GM23338 (cell line): ENCODE data around the gene BHLHA15. TPM values are rescaled to one million over a fixed set of nuclear protein-coding genes. Genes with fewer than 3 reads are reported as not detected.

ENCODE experiments used
- ATAC-seq: fragments of 200-7000 bp; cut with Tn5 transposase; 3 replicates; pipeline ENCODE4 v1.9.1; 2020
- DNase-seq: peaks from one replicate; pipeline ENCODE4 v3.0.0-alpha.2; 2015; ENCODE audit warnings: low spot score
- H2AFZ ChIP-seq: fragments of 200-600 bp; sonication (generic); 2 replicates; pipeline ENCODE4 v1.8.0; 2016; ENCODE audit warnings: antibody characterized with exemption, mild to moderate bottlenecking, moderate library complexity
- H3F3A ChIP-seq: fragments of 200-600 bp; sonication (generic); replicated peaks from 2 replicates; pipeline ENCODE4 v1.8.0; 2017; ENCODE audit warnings: antibody characterized with exemption, mixed run types, low read depth
- H3K27ac ChIP-seq: fragments of 200-600 bp; sonication (generic); 2 replicates; pipeline ENCODE4 v1.6.1; 2016; ENCODE audit warnings: low read depth
- H3K27me3 ChIP-seq: fragments of 200-600 bp; sonication (generic); 2 replicates; pipeline ENCODE4 v1.8.0; 2016; ENCODE audit warnings: mild to moderate bottlenecking, mixed run types, moderate library complexity; ENCODE audit not compliant: insufficient read depth
- H3K36me3 ChIP-seq: fragments of 200-600 bp; sonication (generic); 2 replicates; pipeline ENCODE4 v1.8.0; 2016; ENCODE audit warnings: mild to moderate bottlenecking; ENCODE audit not compliant: insufficient read depth
- H3K4me1 ChIP-seq: fragments of 200-600 bp; sonication (generic); 2 replicates; pipeline ENCODE4 v1.8.0; 2016; ENCODE audit warnings: mild to moderate bottlenecking, moderate library complexity; ENCODE audit not compliant: insufficient read depth
- H3K4me2 ChIP-seq: fragments of 200-600 bp; sonication (generic); 2 replicates; pipeline ENCODE4 v1.7.1; 2017; ENCODE audit warnings: mixed run types
- H3K4me3 ChIP-seq: fragments of 200-600 bp; sonication (generic); 2 replicates; pipeline ENCODE4 v1.6.1; 2016; ENCODE audit warnings: mixed run types
- H3K79me2 ChIP-seq: fragments of 200-600 bp; sonication (generic); replicated peaks from 2 replicates; pipeline ENCODE4 v1.8.0; 2017; ENCODE audit warnings: mild to moderate bottlenecking; ENCODE audit not compliant: insufficient read depth
- H3K9me2 ChIP-seq: fragments of 200-600 bp; sonication (generic); 2 replicates; pipeline ENCODE4 v1.8.0; 2017; ENCODE audit not compliant: insufficient read depth
- H4K20me1 ChIP-seq: fragments of 200-600 bp; sonication (generic); replicated peaks from 2 replicates; pipeline ENCODE4 v1.8.0; 2017; ENCODE audit warnings: mild to moderate bottlenecking; ENCODE audit not compliant: insufficient read depth
- H3K27ac Mint-ChIP-seq: 2 replicates; pipeline ENCODE4 v1.8.0; 2020; ENCODE audit warnings: inconsistent platforms, mild to moderate bottlenecking, moderate library complexity, mixed read lengths
- H3K27me3 Mint-ChIP-seq: 3 replicates; pipeline ENCODE4 v1.8.0; 2022; ENCODE audit warnings: low read depth, mild to moderate bottlenecking, moderate library complexity, mixed read lengths, inconsistent platforms; ENCODE audit not compliant: insufficient read depth, poor library complexity
- H3K36me3 Mint-ChIP-seq: 3 replicates; pipeline ENCODE4 v1.8.0; 2021; ENCODE audit warnings: low read depth, mild to moderate bottlenecking, inconsistent platforms, moderate library complexity, mixed read lengths
- H3K4me1 Mint-ChIP-seq: 3 replicates; pipeline ENCODE4 v1.8.0; 2020; ENCODE audit warnings: mild to moderate bottlenecking, inconsistent platforms, mixed read lengths
- H3K4me3 Mint-ChIP-seq: 3 replicates; pipeline ENCODE4 v1.8.0; 2021; ENCODE audit warnings: moderate library complexity, mild to moderate bottlenecking, inconsistent platforms, mixed read lengths
- H3K9me3 Mint-ChIP-seq: 3 replicates; pipeline ENCODE4 v1.8.0; 2020; ENCODE audit warnings: moderate library complexity, mild to moderate bottlenecking, inconsistent platforms, mixed read lengths
- EZH2 ChIP-seq: fragments of 200-600 bp; sonication (generic); IDR thresholded peaks from one replicate; pipeline ENCODE4 v1.8.0; 2017; ENCODE audit warnings: antibody characterized with exemption, mild to moderate bottlenecking, low read depth; ENCODE audit not compliant: unreplicated experiment
- EZH2phosphoT487 ChIP-seq: fragments of 200-600 bp; sonication (generic); IDR thresholded peaks from one replicate; pipeline ENCODE4 v1.8.1; 2018; ENCODE audit warnings: antibody characterized with exemption; ENCODE audit not compliant: unreplicated experiment
- JUNB ChIP-seq: IDR thresholded peaks from one replicate; pipeline ENCODE4 v1.6.1; 2016; ENCODE audit warnings: antibody characterized with exemption; ENCODE audit not compliant: unreplicated experiment
- NANOG ChIP-seq: IDR thresholded peaks from 2 replicates; pipeline ENCODE4 v1.6.1; 2016; ENCODE audit warnings: antibody characterized with exemption, borderline replicate concordance
- POLR2AphosphoS5 ChIP-seq: IDR thresholded peaks from 2 replicates; pipeline ENCODE4 v1.6.1; 2016; ENCODE audit warnings: antibody characterized with exemption, low read depth
- STAT1 ChIP-seq: IDR thresholded peaks from one replicate; pipeline ENCODE4 v1.6.1; 2016; ENCODE audit warnings: antibody characterized with exemption; ENCODE audit not compliant: unreplicated experiment
- ZNF114 ChIP-seq: fragments of 250-450 bp; sonication (Bioruptor Pico); IDR thresholded peaks from 2 replicates; pipeline ENCODE4 v1.5.0; 2020; ENCODE audit warnings: mild to moderate bottlenecking, moderate library complexity
- ZNF331 ChIP-seq: fragments of 250-450 bp; sonication (Bioruptor Pico); IDR thresholded peaks from 2 replicates; pipeline ENCODE4 v1.5.0; 2020; ENCODE audit warnings: low read depth, mild to moderate bottlenecking, moderate library complexity
- ZNF462 ChIP-seq: fragments of 250-450 bp; sonication (Bioruptor Pico); IDR thresholded peaks from 2 replicates; pipeline ENCODE4 v1.5.0; 2020; ENCODE audit warnings: mild to moderate bottlenecking, moderate library complexity
- polyA plus RNA-seq: library from polyadenylated mRNA; unstranded; fragments of >200 nt; fragmentation: Nextera tagmentation; extraction: Ambion mirVana; gene quantifications from 2 replicates; pipeline ENCODE4 v1.2.1, GENCODE V29; 2016
- total RNA-seq: library from RNA; depleted of rRNA; stranded (reverse); fragments of >200 nt; shearing (Covaris generic); gene quantifications from 2 replicates; pipeline ENCODE4 v1.2.3, GENCODE V29; 2014
- TF ChIP-seq, protein P1 (sequence below): IDR thresholded peaks from 2 replicates; pipeline ENCODE4 v1.6.1; 2016; ENCODE audit warnings: antibody characterized with exemption
- TF ChIP-seq, protein P2 (sequence below): IDR thresholded peaks from one replicate; pipeline ENCODE4 v1.6.1; 2018; ENCODE audit warnings: antibody characterized with exemption; ENCODE audit not compliant: unreplicated experiment
- TF ChIP-seq, protein P3 (sequence below), 2 experiments: fragments of 200-600 bp in 1 of 2; sonication (generic) in 1 of 2; conservative IDR thresholded peaks; 2 replicates each; pipeline versions ENCODE4 v1.5.1 to v1.6.1; 2016 to 2017; ENCODE audit warnings: antibody characterized with exemption in 2 of 2, low read depth in 2 of 2, mild to moderate bottlenecking in 2 of 2, moderate library complexity in 1 of 2

Gene BHLHA15
- total and polyA plus RNA-seq, 2 experiments from 2014 or later = 1.4 to 8.3 TPM

- TF ChIP-seq, protein P1, sequence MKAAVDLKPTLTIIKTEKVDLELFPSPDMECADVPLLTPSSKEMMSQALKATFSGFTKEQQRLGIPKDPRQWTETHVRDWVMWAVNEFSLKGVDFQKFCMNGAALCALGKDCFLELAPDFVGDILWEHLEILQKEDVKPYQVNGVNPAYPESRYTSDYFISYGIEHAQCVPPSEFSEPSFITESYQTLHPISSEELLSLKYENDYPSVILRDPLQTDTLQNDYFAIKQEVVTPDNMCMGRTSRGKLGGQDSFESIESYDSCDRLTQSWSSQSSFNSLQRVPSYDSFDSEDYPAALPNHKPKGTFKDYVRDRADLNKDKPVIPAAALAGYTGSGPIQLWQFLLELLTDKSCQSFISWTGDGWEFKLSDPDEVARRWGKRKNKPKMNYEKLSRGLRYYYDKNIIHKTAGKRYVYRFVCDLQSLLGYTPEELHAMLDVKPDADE = no peak
These were observed 16.7 kb downstream of the BHLHA15 start (continued) for GRCh38 chr7:98227939-98228338.

DNA sequence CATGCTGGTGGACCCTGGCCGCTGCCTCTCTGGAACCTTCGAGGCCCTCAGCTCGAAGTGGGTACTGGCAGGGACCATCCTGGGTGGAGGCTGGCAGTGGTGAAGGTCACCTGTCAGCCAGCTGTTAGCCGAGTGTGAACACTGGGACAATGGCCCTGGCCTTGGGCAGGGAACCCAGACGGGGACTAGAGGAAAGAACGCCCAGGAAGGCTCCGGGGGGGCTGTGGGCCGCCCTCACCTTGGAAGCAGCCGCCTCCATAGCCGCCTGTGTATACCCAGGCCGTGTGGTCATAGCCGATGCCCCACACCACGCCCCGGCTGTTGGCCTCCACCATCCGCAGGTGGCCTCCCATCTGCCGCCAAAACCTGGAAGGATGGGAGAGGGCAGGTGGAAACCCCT lies 17.6 kb downstream of the BHLHA15 start:
- Histone ChIP-seq H3F3A (no peaks in the 10 kb centered on the region), H3K4me1 (no peaks in the 10 kb centered on the region), H3K27me3 (no peaks in the 10 kb centered on the region), H3K27ac (no peak overlapping the region), H4K20me1 (no peaks in the 10 kb centered on the region), H3K4me2 (no peak overlapping the region), H3K36me3 (no peaks in the 10 kb centered on the region), H3K79me2 (no peaks in the 10 kb centered on the region), H2AFZ (no peak overlapping the region), H3K9me2 (no peaks in the 10 kb centered on the region), H3K4me3 (no peak overlapping the region)
- ATAC-seq (no peak), DNase-seq (no peak)
- Mint-ChIP-seq H3K9me3 (no peaks in the 10 kb centered on the region), H3K27me3 (peaks cover 8% of the 10 kb centered on the region), H3K4me3 (no peak overlapping the region), H3K36me3 (no peaks in the 10 kb centered on the region), H3K4me1 (no peaks in the 10 kb centered on the region), H3K27ac (no peak overlapping the region)
- TF ChIP-seq, protein P2, sequence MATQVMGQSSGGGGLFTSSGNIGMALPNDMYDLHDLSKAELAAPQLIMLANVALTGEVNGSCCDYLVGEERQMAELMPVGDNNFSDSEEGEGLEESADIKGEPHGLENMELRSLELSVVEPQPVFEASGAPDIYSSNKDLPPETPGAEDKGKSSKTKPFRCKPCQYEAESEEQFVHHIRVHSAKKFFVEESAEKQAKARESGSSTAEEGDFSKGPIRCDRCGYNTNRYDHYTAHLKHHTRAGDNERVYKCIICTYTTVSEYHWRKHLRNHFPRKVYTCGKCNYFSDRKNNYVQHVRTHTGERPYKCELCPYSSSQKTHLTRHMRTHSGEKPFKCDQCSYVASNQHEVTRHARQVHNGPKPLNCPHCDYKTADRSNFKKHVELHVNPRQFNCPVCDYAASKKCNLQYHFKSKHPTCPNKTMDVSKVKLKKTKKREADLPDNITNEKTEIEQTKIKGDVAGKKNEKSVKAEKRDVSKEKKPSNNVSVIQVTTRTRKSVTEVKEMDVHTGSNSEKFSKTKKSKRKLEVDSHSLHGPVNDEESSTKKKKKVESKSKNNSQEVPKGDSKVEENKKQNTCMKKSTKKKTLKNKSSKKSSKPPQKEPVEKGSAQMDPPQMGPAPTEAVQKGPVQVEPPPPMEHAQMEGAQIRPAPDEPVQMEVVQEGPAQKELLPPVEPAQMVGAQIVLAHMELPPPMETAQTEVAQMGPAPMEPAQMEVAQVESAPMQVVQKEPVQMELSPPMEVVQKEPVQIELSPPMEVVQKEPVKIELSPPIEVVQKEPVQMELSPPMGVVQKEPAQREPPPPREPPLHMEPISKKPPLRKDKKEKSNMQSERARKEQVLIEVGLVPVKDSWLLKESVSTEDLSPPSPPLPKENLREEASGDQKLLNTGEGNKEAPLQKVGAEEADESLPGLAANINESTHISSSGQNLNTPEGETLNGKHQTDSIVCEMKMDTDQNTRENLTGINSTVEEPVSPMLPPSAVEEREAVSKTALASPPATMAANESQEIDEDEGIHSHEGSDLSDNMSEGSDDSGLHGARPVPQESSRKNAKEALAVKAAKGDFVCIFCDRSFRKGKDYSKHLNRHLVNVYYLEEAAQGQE = no peak
- TF ChIP-seq JUNB = no peak
- TF ChIP-seq EZH2 = no peak
- TF ChIP-seq POLR2AphosphoS5 = no peak
- no peak for TF ChIP-seq ZNF114 (CRISPR knock-in tag)
- TF ChIP-seq, protein P3, sequence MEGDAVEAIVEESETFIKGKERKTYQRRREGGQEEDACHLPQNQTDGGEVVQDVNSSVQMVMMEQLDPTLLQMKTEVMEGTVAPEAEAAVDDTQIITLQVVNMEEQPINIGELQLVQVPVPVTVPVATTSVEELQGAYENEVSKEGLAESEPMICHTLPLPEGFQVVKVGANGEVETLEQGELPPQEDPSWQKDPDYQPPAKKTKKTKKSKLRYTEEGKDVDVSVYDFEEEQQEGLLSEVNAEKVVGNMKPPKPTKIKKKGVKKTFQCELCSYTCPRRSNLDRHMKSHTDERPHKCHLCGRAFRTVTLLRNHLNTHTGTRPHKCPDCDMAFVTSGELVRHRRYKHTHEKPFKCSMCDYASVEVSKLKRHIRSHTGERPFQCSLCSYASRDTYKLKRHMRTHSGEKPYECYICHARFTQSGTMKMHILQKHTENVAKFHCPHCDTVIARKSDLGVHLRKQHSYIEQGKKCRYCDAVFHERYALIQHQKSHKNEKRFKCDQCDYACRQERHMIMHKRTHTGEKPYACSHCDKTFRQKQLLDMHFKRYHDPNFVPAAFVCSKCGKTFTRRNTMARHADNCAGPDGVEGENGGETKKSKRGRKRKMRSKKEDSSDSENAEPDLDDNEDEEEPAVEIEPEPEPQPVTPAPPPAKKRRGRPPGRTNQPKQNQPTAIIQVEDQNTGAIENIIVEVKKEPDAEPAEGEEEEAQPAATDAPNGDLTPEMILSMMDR (conservative IDR thresholded peaks at IDR 0.05; ENCODE audit: low read depth in 2 of 2) = no peak
- no peak for TF ChIP-seq ZNF462
- TF ChIP-seq EZH2phosphoT487 = no peak
- TF ChIP-seq STAT1 = no peak
- TF ChIP-seq ZNF331 (CRISPR knock-in tag) = no peak
- TF ChIP-seq, protein P1 = no peak
- TF ChIP-seq NANOG = no peak
